Measurements from ENCODE around the gene YPEL3.

DNA sequence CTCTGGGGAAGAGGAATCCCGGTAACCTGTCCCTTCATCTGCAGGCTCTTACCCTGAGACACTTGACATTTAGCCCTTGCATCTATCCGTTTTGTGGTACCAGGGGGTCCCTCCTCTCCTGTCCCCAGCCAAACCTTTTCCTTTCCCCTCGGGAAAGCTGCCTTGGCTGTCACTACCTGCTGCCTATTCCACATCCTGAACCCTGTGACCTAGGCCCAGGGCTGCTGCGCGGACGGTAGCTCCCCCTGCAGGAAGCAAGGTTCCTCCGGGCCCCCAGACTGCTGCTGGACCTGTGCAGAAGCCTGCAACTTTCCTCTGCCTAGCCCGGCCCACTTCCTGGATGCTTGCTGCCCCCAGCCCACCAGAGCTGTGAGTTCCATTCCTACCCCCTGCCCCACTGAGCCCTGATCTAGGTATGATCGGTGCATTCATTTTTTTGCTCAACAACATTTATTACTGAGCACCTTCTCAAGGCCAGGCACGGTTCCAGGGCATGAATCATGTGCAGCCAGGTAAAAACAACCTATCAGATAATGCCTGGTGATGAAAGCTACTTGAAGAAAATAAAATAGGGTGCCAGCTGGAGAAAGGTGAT lies 41.0 kb downstream of the YPEL3 start:
- TF ChIP-seq, protein P1, sequence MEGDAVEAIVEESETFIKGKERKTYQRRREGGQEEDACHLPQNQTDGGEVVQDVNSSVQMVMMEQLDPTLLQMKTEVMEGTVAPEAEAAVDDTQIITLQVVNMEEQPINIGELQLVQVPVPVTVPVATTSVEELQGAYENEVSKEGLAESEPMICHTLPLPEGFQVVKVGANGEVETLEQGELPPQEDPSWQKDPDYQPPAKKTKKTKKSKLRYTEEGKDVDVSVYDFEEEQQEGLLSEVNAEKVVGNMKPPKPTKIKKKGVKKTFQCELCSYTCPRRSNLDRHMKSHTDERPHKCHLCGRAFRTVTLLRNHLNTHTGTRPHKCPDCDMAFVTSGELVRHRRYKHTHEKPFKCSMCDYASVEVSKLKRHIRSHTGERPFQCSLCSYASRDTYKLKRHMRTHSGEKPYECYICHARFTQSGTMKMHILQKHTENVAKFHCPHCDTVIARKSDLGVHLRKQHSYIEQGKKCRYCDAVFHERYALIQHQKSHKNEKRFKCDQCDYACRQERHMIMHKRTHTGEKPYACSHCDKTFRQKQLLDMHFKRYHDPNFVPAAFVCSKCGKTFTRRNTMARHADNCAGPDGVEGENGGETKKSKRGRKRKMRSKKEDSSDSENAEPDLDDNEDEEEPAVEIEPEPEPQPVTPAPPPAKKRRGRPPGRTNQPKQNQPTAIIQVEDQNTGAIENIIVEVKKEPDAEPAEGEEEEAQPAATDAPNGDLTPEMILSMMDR (IDR thresholded peaks at IDR 0.05) = peak in 1 of 5 experiments; percentile 24
- TF ChIP-seq EP300 (IDR thresholded peaks at IDR 0.05) (no peak), POLR2A (IDR thresholded peaks at IDR 0.05) (no peak)
